GM11168 (cell line): ENCODE results near the gene MAFF.

ENCODE experiments used
- in situ Hi-C: fragments of 300-500 bp; cut with MboI; formaldehyde crosslinking; loops from one replicate; pipeline ENCODE4 v1.12.0; 2022; ENCODE audit warnings: low sequenced_read_pairs; ENCODE audit not compliant: unreplicated experiment

MAFF gene

GRCh38 chr22:38244106-38244505 is 42.3 kb downstream of the MAFF start:
- in situ Hi-C loops, result no loop called here

GRCh38 chr22:38246046-38246658 is 44.4 kb downstream of the MAFF start:
- in situ Hi-C loops, result no loop called here

GRCh38 chr22:38246692-38247091 is 44.9 kb downstream of the MAFF start:
- in situ Hi-C loops, result no loop called here

- in situ Hi-C loops, result no loop called here
Measured at GRCh38 chr22:38247713-38248112, 45.9 kb downstream of the MAFF start.

- in situ Hi-C loops, result no loop called here
Measured at GRCh38 chr22:38248280-38248679, 46.5 kb downstream of the MAFF start.

- in situ Hi-C loops, result no loop called here
Measured at GRCh38 chr22:38249301-38249700, 47.5 kb downstream of the MAFF start.

GRCh38 chr22:38249803-38250642 is 48.2 kb downstream of the MAFF start:
- in situ Hi-C loops, result no loop called here

- in situ Hi-C loops, result no loop called here
Measured at GRCh38 chr22:38250643-38251340, 49.0 kb downstream of the MAFF start.

GRCh38 chr22:38251341-38251692 is 49.5 kb downstream of the MAFF start:
- in situ Hi-C loops, result no loop called here

- in situ Hi-C loops, result no loop called here
Measured at GRCh38 chr22:38255697-38256096, 53.9 kb downstream of the MAFF start.

- in situ Hi-C loops, result no loop called here
Measured at GRCh38 chr22:38257181-38257580, 55.4 kb downstream of the MAFF start.

GRCh38 chr22:38257650-38258250 is 56.0 kb downstream of the MAFF start:
- in situ Hi-C loops, result no loop called here

GRCh38 chr22:38258895-38259294 is 57.1 kb downstream of the MAFF start:
- in situ Hi-C loops, result no loop called here

- in situ Hi-C loops, result no loop called here
Measured at GRCh38 chr22:38259370-38259769, 57.6 kb downstream of the MAFF start.

GRCh38 chr22:38260761-38261681 is 59.2 kb downstream of the MAFF start:
- in situ Hi-C loops, result loop anchor here (5.0 kb wide), 1 partner anchor 46 kb away; no protein-coding TSS in a partner anchor

GRCh38 chr22:38262051-38262795 is 60.4 kb downstream of the MAFF start:
- in situ Hi-C loops, result loop anchor here (5.0 kb wide), 1 partner anchor 45 kb away; no protein-coding TSS in a partner anchor

- in situ Hi-C loops, result loop anchor here (5.0 kb wide), 1 partner anchor 43 kb away; no protein-coding TSS in a partner anchor
Measured at GRCh38 chr22:38264322-38264843, 62.6 kb downstream of the MAFF start.
